NB4 (cell line): ENCODE measurements around the gene VPS33A.

ENCODE experiments used
- TF ChIP-seq, protein P1 (sequence below): IDR thresholded peaks from 2 replicates; pipeline ENCODE4 v1.6.1; 2011; ENCODE audit warnings: low read depth, low read length
- TF ChIP-seq, protein P2 (sequence below): IDR thresholded peaks from one replicate; pipeline ENCODE4 v1.5.1; 2012; ENCODE audit warnings: low read depth, low read length

DNA sequence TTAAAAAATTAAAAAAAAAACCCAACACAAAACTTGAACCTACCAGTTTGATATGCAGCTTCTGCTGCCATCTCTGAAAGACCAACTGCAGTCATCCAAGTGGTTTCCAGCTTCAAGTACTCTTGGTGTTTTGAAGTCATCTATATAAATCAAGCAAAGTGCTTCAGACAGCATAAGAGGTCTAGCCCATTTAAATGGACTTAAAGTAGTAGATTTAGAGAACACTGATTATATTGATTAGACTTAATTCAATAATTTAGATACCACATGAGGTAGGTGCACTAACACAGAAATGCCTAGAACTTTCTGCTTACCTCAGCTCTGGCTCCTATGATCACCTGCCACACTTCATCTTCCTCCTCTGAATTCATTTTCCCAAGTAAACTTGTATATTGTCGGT lies 49.8 kb downstream of the VPS33A start:
- TF ChIP-seq, protein P1, sequence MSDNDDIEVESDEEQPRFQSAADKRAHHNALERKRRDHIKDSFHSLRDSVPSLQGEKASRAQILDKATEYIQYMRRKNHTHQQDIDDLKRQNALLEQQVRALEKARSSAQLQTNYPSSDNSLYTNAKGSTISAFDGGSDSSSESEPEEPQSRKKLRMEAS: no peak
- TF ChIP-seq, protein P2, sequence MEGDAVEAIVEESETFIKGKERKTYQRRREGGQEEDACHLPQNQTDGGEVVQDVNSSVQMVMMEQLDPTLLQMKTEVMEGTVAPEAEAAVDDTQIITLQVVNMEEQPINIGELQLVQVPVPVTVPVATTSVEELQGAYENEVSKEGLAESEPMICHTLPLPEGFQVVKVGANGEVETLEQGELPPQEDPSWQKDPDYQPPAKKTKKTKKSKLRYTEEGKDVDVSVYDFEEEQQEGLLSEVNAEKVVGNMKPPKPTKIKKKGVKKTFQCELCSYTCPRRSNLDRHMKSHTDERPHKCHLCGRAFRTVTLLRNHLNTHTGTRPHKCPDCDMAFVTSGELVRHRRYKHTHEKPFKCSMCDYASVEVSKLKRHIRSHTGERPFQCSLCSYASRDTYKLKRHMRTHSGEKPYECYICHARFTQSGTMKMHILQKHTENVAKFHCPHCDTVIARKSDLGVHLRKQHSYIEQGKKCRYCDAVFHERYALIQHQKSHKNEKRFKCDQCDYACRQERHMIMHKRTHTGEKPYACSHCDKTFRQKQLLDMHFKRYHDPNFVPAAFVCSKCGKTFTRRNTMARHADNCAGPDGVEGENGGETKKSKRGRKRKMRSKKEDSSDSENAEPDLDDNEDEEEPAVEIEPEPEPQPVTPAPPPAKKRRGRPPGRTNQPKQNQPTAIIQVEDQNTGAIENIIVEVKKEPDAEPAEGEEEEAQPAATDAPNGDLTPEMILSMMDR: no peak
